GM13976 (cell line): ENCODE measurements around the gene ERC2.

Source experiments
- DNase-seq: peaks from one replicate; pipeline ENCODE4 v3.0.0; 2012; ENCODE audit warnings: low spot score
- CTCF ChIP-seq: IDR thresholded peaks from 2 replicates; pipeline ENCODE4 v1.5.1; 2012; ENCODE audit warnings: borderline replicate concordance, mild to moderate bottlenecking; ENCODE audit not compliant: insufficient read depth; ENCODE audit errors: extremely low read depth, missing control alignments, control extremely low read depth
- in situ Hi-C: fragments of 300-500 bp; cut with MboI; formaldehyde crosslinking; loops from one replicate; pipeline ENCODE4 v1.12.0; 2022; ENCODE audit warnings: low sequenced_read_pairs, mixed read lengths, inconsistent platforms; ENCODE audit not compliant: unreplicated experiment

ERC2 gene

GRCh38 chr3:56251343-56251945 is 216.8 kb downstream of the ERC2 start:
- TF ChIP-seq CTCF = peak; percentile 64
- DNase-seq = peak; percentile 48
- in situ Hi-C loops = loop anchor here (25.0 kb wide), 2 partner anchors 764 to 1389 kb away; partner anchors contain the start of gene WNT5A

GRCh38 chr3:56248021-56248420 is 220.2 kb downstream of the ERC2 start:
- no peak for TF ChIP-seq CTCF
- in situ Hi-C loops = no loop called here
- DNase-seq = no peak

DNA sequence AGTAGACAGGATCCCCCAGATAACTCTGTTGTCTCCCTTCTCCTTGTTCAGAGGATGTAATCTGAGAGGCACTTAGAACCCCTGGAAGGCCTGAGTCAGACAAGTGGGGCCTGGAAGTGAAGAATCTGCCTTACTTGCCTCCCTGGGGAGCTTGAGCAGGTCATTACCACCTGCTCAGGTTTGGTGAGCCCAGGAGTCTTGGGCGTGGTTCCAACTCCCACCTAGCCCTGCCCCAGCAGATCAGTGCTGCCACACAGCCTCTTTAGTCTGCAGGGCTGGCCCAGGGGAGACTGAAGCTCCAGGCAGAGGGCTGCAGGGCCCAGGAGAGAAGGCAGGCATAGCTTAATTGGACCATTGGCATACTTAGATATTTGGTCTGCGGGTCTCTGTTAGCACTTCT is 230.0 kb downstream of the ERC2 start:
- no peak for TF ChIP-seq CTCF
- DNase-seq = no peak
- in situ Hi-C loops = no loop called here

GRCh38 chr3:56233742-56234141 is 234.5 kb downstream of the ERC2 start:
- in situ Hi-C loops = no loop called here
- DNase-seq = no peak
- TF ChIP-seq CTCF = no peak

- DNase-seq = no peak
- in situ Hi-C loops = no loop called here
Measured at GRCh38 chr3:56229311-56229710, 239.0 kb downstream of the ERC2 start.

GRCh38 chr3:56222866-56223265 is 245.4 kb downstream of the ERC2 start:
- TF ChIP-seq CTCF = no peak
- no peak for DNase-seq
- in situ Hi-C loops = no loop called here

More at GRCh38 chr3:56229311-56229710, 239.0 kb downstream of the ERC2 start:
- no peak for TF ChIP-seq CTCF
